Jurkat, Clone E6-1 (cell line): ENCODE data around the gene WSCD2. TPM values are rescaled to one million over a fixed set of nuclear protein-coding genes. Genes with fewer than 3 reads are reported as not detected.

ENCODE experiments used
- DNase-seq: peaks from one replicate; pipeline ENCODE4 v3.0.0-alpha.2; 2011; ENCODE audit warnings: low read depth, low spot score
- H3K4me3 ChIP-seq: 2 replicates; pipeline ENCODE4 v1.5.1; 2011; ENCODE audit warnings: mild to moderate bottlenecking, low read length, control low read depth, moderate library complexity
- polyA plus RNA-seq: library from polyadenylated mRNA; unstranded; fragments of >200 nt; gene quantifications from one replicate; pipeline ENCODE4 v1.2.1, GENCODE V29; 2012; ENCODE audit warnings: missing spikeins; ENCODE audit not compliant: insufficient read length, insufficient read depth

Gene WSCD2
- polyA plus RNA-seq, result not detected

GRCh38 chr12:108129017-108129812 lies at the start of gene WSCD2:
WSCD2 (plus strand) TSS chr12:108129288; CDS start chr12:108195833, 66,545 bp downstream.
- no peak within 1 kb of the TSS for H3K4me3 ChIP-seq

GRCh38 chr12:108079721-108080120 lies 49.4 kb upstream of the WSCD2 start:
- no peak overlapping the region for H3K4me3 ChIP-seq

More at GRCh38 chr12:108129017-108129812, at the start of gene WSCD2:
- no peak for DNase-seq

GRCh38 chr12:108080363-108080762 lies 48.7 kb upstream of the WSCD2 start:
- DNase-seq, result no peak
- H3K4me3 ChIP-seq, result no peak overlapping the region

More at GRCh38 chr12:108079721-108080120, 49.4 kb upstream of the WSCD2 start:
- no peak for DNase-seq

- DNase-seq, result no peak
- H3K4me3 ChIP-seq, result no peak overlapping the region
Observed at GRCh38 chr12:108082485-108082884, 46.6 kb upstream of the WSCD2 start.

- DNase-seq, result no peak
- H3K4me3 ChIP-seq, result no peak overlapping the region
Observed at GRCh38 chr12:108087900-108088299, 41.2 kb upstream of the WSCD2 start.

GRCh38 chr12:108090107-108090899 lies 38.8 kb upstream of the WSCD2 start:
- peak; percentile 8 for DNase-seq
- H3K4me3 ChIP-seq, result no peak overlapping the region

- no peak for DNase-seq
- no peak overlapping the region for H3K4me3 ChIP-seq
Observed at GRCh38 chr12:108090932-108091678, 38.0 kb upstream of the WSCD2 start.

GRCh38 chr12:108091679-108092051 lies 37.4 kb upstream of the WSCD2 start:
- no peak overlapping the region for H3K4me3 ChIP-seq
- DNase-seq, result no peak

GRCh38 chr12:108093209-108093608 lies 35.9 kb upstream of the WSCD2 start:
- H3K4me3 ChIP-seq, result no peak overlapping the region
- no peak for DNase-seq

GRCh38 chr12:108094056-108094649 lies 34.9 kb upstream of the WSCD2 start:
- DNase-seq, result no peak
- H3K4me3 ChIP-seq, result no peak overlapping the region

- H3K4me3 ChIP-seq, result no peak overlapping the region
- no peak for DNase-seq
Observed at GRCh38 chr12:108097160-108097911, 31.8 kb upstream of the WSCD2 start.

- DNase-seq, result no peak
- no peak overlapping the region for H3K4me3 ChIP-seq
Observed at GRCh38 chr12:108098374-108098773, 30.7 kb upstream of the WSCD2 start.

GRCh38 chr12:108099073-108099472 lies 30.0 kb upstream of the WSCD2 start:
- DNase-seq, result no peak
- H3K4me3 ChIP-seq, result no peak overlapping the region

GRCh38 chr12:108099778-108100489 lies 29.2 kb upstream of the WSCD2 start:
- no peak overlapping the region for H3K4me3 ChIP-seq
- no peak for DNase-seq

GRCh38 chr12:108101605-108102175 lies 27.4 kb upstream of the WSCD2 start:
- DNase-seq, result no peak
- no peak overlapping the region for H3K4me3 ChIP-seq

GRCh38 chr12:108102363-108102762 lies 26.7 kb upstream of the WSCD2 start:
- H3K4me3 ChIP-seq, result no peak overlapping the region
- DNase-seq, result no peak

- H3K4me3 ChIP-seq, result no peak overlapping the region
- DNase-seq, result no peak
Observed at GRCh38 chr12:108103087-108103486, 26.0 kb upstream of the WSCD2 start.

- no peak for DNase-seq
- H3K4me3 ChIP-seq, result no peak overlapping the region
Observed at GRCh38 chr12:108103517-108103916, 25.6 kb upstream of the WSCD2 start.
